Fibroblast of the aortic adventitia (primary cell): Measurements from ENCODE around the gene AGA. TPM values are rescaled to one million over a fixed set of nuclear protein-coding genes. Genes with fewer than 3 reads are reported as not detected.
A peak's percentile ranks its signal among the peaks of the same experiment; 100 is the strongest.

Experiments used
- DNase-seq: peaks from one replicate; pipeline ENCODE4 v3.0.0-alpha.2; 2010; ENCODE audit warnings: low read depth
- H3K4me3 ChIP-seq: 2 replicates; pipeline ENCODE4 v1.5.1; 2011; ENCODE audit warnings: low read depth, mild to moderate bottlenecking, control low read depth, low read length, moderate library complexity
- CTCF ChIP-seq: IDR thresholded peaks from 2 replicates; pipeline ENCODE4 v1.5.1; 2011; ENCODE audit warnings: mild to moderate bottlenecking, low read length, control low read depth, inconsistent platforms; ENCODE audit not compliant: insufficient read depth
- total RNA-seq: library from RNA; depleted of rRNA; stranded (reverse); fragments of >200 nt; gene quantifications from 2 replicates; pipeline ENCODE4 v1.2.3, GENCODE V29; 2012; ENCODE audit warnings: low replicate concordance

Gene AGA
- total RNA-seq, 1 donor = 39.0 TPM

- H3K4me3 ChIP-seq = no peak overlapping the region
- DNase-seq = no peak
- no peak for TF ChIP-seq CTCF
These were observed 30.2 kb downstream of the AGA start for GRCh38 chr4:177411996-177412395.

GRCh38 chr4:177410566-177410965, 31.7 kb downstream of the AGA start:
- no peak for DNase-seq
- no peak for TF ChIP-seq CTCF
- no peak overlapping the region for H3K4me3 ChIP-seq

- no peak for DNase-seq
- no peak overlapping the region for H3K4me3 ChIP-seq
- TF ChIP-seq CTCF = no peak
These were observed 34.2 kb downstream of the AGA start for GRCh38 chr4:177408023-177408422.

GRCh38 chr4:177405508-177405907, 36.7 kb downstream of the AGA start:
- no peak overlapping the region for H3K4me3 ChIP-seq
- DNase-seq = no peak
- TF ChIP-seq CTCF = no peak

- no peak for DNase-seq
- TF ChIP-seq CTCF = no peak
- no peak overlapping the region for H3K4me3 ChIP-seq
These were observed 37.3 kb downstream of the AGA start for GRCh38 chr4:177404986-177405385.

- TF ChIP-seq CTCF = no peak
- H3K4me3 ChIP-seq = no peak overlapping the region
- DNase-seq = no peak
These were observed 37.9 kb downstream of the AGA start for GRCh38 chr4:177404342-177404741.

- H3K4me3 ChIP-seq = no peak overlapping the region
- DNase-seq = peak; percentile 10
- no peak for TF ChIP-seq CTCF
These were observed 38.5 kb downstream of the AGA start for GRCh38 chr4:177403746-177404145.
